ENCODE data around the gene CEMIP2.

CEMIP2 gene

DNA sequence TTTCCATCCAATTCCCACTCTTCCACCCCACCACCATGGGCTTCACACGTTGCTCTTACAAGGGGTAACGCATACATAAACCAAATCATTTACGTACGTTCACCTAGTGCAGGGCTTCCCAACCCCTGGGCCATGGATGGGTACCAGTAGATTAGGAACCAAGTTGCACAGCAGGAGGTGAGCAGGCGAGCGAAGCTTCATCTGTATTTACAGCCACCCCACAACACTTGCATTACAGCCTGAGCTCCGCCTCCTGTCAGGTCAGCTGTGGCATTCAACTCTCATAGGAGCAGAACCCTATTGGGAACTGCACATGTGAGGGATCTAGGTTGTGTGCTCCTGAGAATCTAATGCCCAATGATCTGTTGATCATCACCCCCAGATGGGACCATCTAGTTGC, 82.3 kb downstream of the CEMIP2 start:
- TF ChIP-seq, protein P1, sequence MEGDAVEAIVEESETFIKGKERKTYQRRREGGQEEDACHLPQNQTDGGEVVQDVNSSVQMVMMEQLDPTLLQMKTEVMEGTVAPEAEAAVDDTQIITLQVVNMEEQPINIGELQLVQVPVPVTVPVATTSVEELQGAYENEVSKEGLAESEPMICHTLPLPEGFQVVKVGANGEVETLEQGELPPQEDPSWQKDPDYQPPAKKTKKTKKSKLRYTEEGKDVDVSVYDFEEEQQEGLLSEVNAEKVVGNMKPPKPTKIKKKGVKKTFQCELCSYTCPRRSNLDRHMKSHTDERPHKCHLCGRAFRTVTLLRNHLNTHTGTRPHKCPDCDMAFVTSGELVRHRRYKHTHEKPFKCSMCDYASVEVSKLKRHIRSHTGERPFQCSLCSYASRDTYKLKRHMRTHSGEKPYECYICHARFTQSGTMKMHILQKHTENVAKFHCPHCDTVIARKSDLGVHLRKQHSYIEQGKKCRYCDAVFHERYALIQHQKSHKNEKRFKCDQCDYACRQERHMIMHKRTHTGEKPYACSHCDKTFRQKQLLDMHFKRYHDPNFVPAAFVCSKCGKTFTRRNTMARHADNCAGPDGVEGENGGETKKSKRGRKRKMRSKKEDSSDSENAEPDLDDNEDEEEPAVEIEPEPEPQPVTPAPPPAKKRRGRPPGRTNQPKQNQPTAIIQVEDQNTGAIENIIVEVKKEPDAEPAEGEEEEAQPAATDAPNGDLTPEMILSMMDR (IDR thresholded peaks at IDR 0.05; ENCODE audit: insufficient read depth, low read length, poor library complexity, severe bottlenecking): no peak
- TF ChIP-seq EZH2phosphoT487 (conservative IDR thresholded peaks at IDR 0.05; ENCODE audit: low read length): no peak
- H3K36me3 ChIP-seq (ENCODE audit: low read length): no peaks in the 10 kb centered on the region
- H3F3A ChIP-seq (ENCODE audit: insufficient read depth): no peaks in the 10 kb centered on the region
- no peaks in the 10 kb centered on the region for H3K27me3 ChIP-seq (ENCODE audit: low read length)
- no peaks in the 10 kb centered on the region for H3K9me2 ChIP-seq (replicated peaks; ENCODE audit: insufficient read depth, low read length)
- no peaks in the 10 kb centered on the region for H3K9me3 ChIP-seq (ENCODE audit: insufficient read depth, low read length)
- no peak overlapping the region for H3K4me3 ChIP-seq (ENCODE audit: insufficient read depth, low read length, poor library complexity, severe bottlenecking)
- no peak overlapping the region for H3K9ac ChIP-seq (ENCODE audit: low read length)
- H3K79me2 ChIP-seq (ENCODE audit: insufficient read depth, low read length): no peaks in the 10 kb centered on the region
- H2AFZ ChIP-seq (ENCODE audit: low read depth, low read length, severe bottlenecking): no peak overlapping the region
- H3K27ac ChIP-seq (ENCODE audit: low read depth, low read length): no peak overlapping the region
- H3K4me2 ChIP-seq (ENCODE audit: low read depth, low read length, poor library complexity, severe bottlenecking): no peak overlapping the region
- H4K20me1 ChIP-seq (ENCODE audit: low read depth, low read length): no peaks in the 10 kb centered on the region

DNA sequence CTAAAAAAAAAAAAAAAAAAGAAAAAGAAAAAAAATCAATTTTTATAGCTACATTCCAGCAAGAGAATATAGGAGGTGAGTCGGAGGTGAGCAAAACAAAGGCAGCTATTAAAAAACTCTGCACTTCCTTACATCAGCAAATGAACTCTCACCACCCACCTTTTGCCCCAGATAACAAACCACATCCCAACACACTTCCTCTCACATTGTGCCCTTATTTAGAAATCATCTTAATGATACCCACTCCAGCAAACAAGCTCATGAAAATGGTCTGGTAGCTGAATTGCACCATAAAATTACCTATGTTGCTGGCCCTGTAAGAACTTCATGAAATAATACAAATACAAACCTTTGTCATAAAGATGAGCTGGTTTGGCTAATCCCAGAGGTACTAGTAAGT, 82.9 kb downstream of the CEMIP2 start:
- H3F3A ChIP-seq (ENCODE audit: insufficient read depth): no peaks in the 10 kb centered on the region

DNA sequence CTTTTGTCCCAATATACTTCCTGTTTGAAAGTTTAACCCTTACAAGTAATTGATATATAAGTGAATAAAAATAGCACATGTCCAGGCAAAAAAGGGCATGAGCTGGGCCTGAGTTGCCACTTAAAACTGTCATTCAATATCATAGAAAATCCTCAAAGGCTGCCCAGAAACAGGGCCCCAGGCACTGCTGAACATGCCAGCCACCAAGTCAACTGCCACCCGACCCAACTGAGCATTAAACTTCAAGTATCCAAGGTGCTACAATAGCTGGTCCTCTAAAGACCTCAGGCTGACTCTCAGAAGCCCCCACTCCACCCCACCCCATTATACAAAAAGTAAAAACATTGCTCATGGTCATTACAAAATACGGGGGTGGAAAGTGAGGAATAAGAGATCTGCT, 83.7 kb downstream of the CEMIP2 start:
- H3K4me2 ChIP-seq (ENCODE audit: low read depth, low read length, poor library complexity, severe bottlenecking): no peak overlapping the region
- no peak overlapping the region for H3K9ac ChIP-seq (ENCODE audit: low read length)
- H3K27ac ChIP-seq (ENCODE audit: low read depth, low read length): no peak overlapping the region
- no peaks in the 10 kb centered on the region for H3F3A ChIP-seq (ENCODE audit: insufficient read depth)
- no peaks in the 10 kb centered on the region for H3K79me2 ChIP-seq (ENCODE audit: insufficient read depth, low read length)
- TF ChIP-seq EZH2phosphoT487 (conservative IDR thresholded peaks at IDR 0.05; ENCODE audit: low read length): no peak
- TF ChIP-seq, protein P1 (IDR thresholded peaks at IDR 0.05; ENCODE audit: insufficient read depth, low read length, poor library complexity, severe bottlenecking): no peak
- no peaks in the 10 kb centered on the region for H3K9me3 ChIP-seq (ENCODE audit: insufficient read depth, low read length)
- no peak overlapping the region for H2AFZ ChIP-seq (ENCODE audit: low read depth, low read length, severe bottlenecking)
- H3K27me3 ChIP-seq (ENCODE audit: low read length): no peaks in the 10 kb centered on the region
- no peak overlapping the region for H3K4me3 ChIP-seq (ENCODE audit: insufficient read depth, low read length, poor library complexity, severe bottlenecking)
- H3K9me2 ChIP-seq (replicated peaks; ENCODE audit: insufficient read depth, low read length): no peaks in the 10 kb centered on the region
- no peaks in the 10 kb centered on the region for H4K20me1 ChIP-seq (ENCODE audit: low read depth, low read length)
- no peaks in the 10 kb centered on the region for H3K36me3 ChIP-seq (ENCODE audit: low read length)

More for the DNA sequence above, 82.9 kb downstream of the CEMIP2 start:
- TF ChIP-seq, protein P1 (IDR thresholded peaks at IDR 0.05; ENCODE audit: insufficient read depth, low read length, poor library complexity, severe bottlenecking): no peak
- TF ChIP-seq EZH2phosphoT487 (conservative IDR thresholded peaks at IDR 0.05; ENCODE audit: low read length): no peak
- no peak overlapping the region for H3K27ac ChIP-seq (ENCODE audit: low read depth, low read length)
- H3K4me3 ChIP-seq (ENCODE audit: insufficient read depth, low read length, poor library complexity, severe bottlenecking): no peak overlapping the region
- no peaks in the 10 kb centered on the region for H4K20me1 ChIP-seq (ENCODE audit: low read depth, low read length)
- no peaks in the 10 kb centered on the region for H3K9me2 ChIP-seq (replicated peaks; ENCODE audit: insufficient read depth, low read length)
- no peak overlapping the region for H3K9ac ChIP-seq (ENCODE audit: low read length)
- H3K79me2 ChIP-seq (ENCODE audit: insufficient read depth, low read length): no peaks in the 10 kb centered on the region
- H3K9me3 ChIP-seq (ENCODE audit: insufficient read depth, low read length): no peaks in the 10 kb centered on the region
- no peak overlapping the region for H2AFZ ChIP-seq (ENCODE audit: low read depth, low read length, severe bottlenecking)
- H3K27me3 ChIP-seq (ENCODE audit: low read length): no peaks in the 10 kb centered on the region
- H3K36me3 ChIP-seq (ENCODE audit: low read length): no peaks in the 10 kb centered on the region
- H3K4me2 ChIP-seq (ENCODE audit: low read depth, low read length, poor library complexity, severe bottlenecking): no peak overlapping the region

Measured in SU-DHL-6 (cell line).